Cerebellar nuclear complex (tissue), 1 donor: ENCODE data around the gene MTMR4.
A peak's percentile ranks its signal among the peaks of the same experiment; 100 is the strongest.
"Not testable (repeated sequence)": the region's sequence is repeated elsewhere in the genome, so short reads cannot be mapped to it uniquely, and the experiment has no call there.

Experiments used
- DNase-seq, 2 experiments: peaks; one replicate each; lab custom pipeline; 2025; lab: John Stamatoyannopoulos, UW

The MTMR4 gene

GRCh38 chr17:58525239-58525638 is 10.8 kb upstream of the MTMR4 start:
- DNase-seq: no peak

- DNase-seq: no peak
These were observed 7.2 kb upstream of the MTMR4 start for GRCh38 chr17:58521680-58522079.

DNA sequence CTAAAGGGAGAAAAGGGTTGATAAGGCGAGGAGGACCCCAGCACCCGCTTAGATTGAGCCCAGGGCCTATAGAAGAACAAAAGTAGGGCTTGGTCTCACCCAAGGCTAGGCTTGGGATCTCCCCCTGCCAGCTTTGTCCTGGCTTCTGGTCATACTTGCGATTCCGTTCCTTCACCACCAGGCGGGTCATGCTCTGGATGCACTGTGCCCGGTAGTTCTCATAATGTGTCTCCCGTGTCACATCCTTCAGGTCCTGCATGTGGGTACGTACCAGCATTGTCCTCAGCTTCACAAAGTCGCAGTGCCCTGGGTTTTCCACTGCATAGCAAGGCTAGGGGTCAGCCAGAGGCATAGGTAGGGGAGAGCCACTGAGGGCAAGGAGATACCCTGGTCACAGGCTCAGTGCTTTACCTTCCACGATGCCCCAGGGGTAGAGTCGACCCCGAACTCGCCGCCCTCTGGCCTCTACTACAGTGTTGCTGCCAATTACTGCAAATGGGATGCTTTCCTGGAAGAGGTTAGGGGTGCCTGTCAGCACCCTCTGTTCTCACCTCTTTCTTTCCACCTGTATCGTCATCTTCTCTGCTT is 6.5 kb upstream of the MTMR4 start:
- DNase-seq: no peak

GRCh38 chr17:58517928-58518609 is 3.6 kb upstream of the MTMR4 start:
- DNase-seq: peak; percentile 98 to 99

GRCh38 chr17:58517378-58517927 is 3.0 kb upstream of the MTMR4 start:
- no peak for DNase-seq

DNA sequence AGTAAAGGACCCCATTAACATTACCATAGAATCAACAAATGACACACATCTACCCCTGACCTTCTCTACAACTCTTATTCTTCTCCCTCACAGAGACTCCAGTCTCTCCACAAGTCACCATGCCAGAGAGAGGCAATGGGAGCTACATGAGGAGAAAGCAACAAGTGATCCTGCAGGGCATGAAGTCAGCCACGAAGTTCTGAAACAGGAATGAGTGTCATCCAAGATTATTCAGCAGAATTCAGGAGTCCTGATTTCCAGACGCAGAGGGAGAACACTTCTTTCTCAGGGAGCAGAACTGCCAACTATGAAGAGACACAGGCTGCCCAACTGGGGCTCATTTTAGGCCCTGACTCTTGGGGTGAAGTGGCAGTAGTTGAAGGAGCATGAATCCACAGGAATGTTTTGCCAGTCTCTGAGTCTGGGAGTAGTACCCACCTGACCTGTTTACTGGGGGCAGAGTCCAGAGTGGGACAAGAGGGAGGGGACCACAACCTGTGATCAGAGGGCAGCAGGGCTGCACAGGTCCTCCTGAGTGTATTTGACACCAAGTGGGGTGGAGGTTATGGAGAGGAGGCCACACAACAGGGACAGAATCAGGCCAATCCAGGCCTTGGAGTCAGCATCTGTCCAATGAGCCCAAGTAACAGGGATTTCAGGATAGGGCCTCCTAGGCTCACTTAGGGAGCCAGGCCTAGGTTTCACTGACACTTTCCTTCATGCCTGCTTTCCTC is 2.4 kb upstream of the MTMR4 start:
- DNase-seq: no peak

DNA sequence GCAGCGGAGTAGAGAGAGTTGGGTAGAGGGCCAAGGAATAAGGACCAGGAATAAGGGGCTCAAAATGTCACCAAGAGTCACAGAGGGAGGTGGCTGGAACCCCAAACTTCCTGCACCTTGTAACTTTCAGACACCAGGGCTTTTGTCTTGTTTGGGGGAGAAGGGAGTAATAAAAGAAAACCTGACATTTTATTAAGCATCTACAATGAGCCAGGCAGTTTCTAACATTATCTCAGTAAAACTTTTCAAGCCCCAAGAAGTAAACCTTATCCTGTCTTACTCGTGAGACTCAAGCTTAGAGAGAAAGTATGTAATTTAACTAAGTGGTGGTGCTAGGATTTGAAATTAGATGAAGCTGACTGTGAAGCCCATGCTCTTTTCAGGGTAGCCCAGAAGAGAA is 848 bp upstream of the MTMR4 start:
- no peak for DNase-seq

GRCh38 chr17:58514770-58515157 is 326 bp upstream of the MTMR4 start:
- no peak for DNase-seq

- no peak for DNase-seq
These were observed 1.0 kb downstream of the MTMR4 start for GRCh38 chr17:58513267-58513964.

DNA sequence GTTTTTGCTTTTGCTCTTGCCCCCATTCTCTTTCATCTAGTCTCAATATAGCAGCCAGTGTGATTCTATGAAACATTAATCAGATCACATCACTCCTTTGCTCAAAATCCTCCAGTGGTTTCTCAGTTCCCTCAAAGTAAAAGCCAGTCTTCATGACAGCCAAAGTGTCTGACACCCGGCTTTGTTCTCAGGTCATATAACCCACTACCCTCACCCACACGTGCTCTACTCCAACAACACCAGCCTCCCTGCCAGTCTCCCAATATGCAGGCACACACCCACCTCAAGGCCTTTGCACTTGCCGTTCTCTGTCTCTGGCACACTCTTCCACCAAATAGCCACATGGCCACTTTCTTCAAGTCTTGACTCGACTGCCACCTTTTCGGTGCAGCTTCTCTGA is 4.4 kb downstream of the MTMR4 start:
- no peak for DNase-seq

GRCh38 chr17:58508341-58509067 is 5.9 kb downstream of the MTMR4 start:
- no peak for DNase-seq

DNA sequence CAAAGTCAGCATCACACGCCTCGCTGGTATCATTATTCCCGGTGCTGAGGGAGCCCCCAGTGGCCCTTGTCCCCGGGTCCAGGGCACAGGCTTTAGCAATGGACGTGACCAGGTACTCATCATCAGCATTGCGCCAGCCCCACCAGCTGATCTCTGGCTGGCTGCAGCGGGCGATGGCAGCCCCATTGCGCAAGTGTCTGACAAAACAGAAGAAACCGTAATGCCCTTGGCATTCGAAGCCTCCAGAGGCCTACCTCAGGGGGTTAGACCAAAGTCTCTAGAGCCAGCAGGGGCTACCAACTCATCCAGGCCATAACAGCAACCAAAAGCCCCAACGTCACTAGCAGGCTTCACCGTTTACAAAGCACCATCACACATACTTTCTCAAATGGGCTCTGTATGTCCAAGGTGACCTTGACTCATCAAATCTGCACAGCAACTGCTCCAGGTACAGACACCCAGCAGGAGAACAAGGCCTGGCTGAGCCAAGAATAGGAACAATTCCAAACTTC is 7.3 kb downstream of the MTMR4 start:
- DNase-seq: no peak

GRCh38 chr17:58506354-58507080 is 7.9 kb downstream of the MTMR4 start:
- DNase-seq: no peak

DNA sequence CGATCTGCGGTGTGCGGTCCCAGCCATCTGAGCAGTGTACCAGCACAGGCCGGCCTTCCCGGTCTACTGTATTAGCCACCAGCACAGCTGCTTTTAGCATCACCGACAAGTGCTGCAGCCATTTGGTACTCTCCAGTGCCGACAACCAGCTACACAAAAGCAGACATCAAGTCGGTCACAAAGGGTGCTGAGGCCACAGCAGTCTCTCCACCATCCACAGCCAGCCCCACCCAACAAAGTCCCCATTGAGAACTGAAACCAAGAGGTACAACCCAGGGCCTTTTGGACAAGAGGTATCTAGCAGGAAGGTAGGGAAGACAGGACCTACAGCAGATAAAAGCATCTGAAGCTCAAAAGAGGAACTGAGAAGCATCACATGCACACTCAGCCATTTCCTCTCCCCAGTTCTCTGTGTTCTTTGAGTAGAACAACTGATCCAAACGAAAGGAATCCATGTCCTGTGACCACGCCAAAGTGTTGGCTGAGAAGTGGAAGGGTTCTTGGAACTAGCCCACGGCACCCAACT is 9.5 kb downstream of the MTMR4 start:
- DNase-seq: no peak

- no peak for DNase-seq
These were observed 10.6 kb downstream of the MTMR4 start for GRCh38 chr17:58503866-58504265.

DNA sequence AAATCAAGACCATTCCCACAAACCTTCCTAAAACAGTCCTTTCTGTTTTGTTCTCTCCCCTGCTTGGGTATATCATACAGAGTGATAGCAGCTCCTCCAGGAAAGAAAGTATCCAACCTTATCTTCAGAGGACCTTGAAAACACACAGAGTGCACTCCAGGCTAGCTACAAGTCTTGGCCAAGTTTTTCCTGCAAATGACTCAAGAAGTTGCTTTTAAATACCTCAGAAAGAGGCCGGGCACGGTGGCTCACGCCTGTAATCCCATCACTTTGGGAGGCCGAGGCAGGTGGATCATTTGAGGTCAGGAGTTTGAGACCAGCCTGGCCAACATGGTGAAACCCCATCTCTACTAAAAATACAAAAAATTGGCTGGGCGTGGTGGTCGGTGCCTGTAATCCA is 11.3 kb downstream of the MTMR4 start:
- not testable (repeated sequence) for DNase-seq

GRCh38 chr17:58501451-58501850 is 13.0 kb downstream of the MTMR4 start:
- no peak for DNase-seq

DNA sequence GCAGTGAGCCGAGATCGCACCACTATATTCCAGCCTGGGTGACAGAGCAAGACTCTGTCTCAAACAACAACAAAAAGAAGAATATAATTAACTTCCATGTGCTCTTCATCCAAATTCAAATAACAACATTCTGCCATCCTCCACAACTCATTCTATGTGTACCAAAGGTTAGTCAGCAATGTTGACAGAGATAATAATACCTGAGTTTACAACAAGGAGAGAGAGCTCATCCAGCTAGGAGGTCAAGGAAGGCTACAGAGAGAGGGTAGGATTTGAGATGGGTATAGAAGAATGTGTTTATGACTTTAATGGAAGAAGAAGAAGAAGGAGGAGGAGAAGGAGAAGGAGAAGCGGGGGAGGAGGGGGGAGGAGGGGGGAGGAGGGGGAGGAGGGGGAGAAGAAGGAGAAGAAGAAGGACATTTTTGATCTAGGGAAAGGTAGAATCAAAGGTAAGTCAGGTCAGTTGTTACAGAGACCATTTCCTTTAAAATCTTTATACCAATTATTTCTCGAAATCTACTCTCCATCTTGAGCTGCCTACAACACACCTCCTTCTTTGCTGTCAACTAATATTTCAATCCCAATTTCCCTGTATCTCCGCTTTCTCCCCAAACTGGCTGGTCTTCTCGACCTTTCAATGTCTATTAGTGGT is 16.1 kb downstream of the MTMR4 start:
- DNase-seq: no peak

- DNase-seq: no peak
These were observed 20.9 kb downstream of the MTMR4 start for GRCh38 chr17:58493506-58493905.
